HepG2 (cell line): ENCODE measurements around the gene LBR. TPM values are rescaled to one million over a fixed set of nuclear protein-coding genes. Genes with fewer than 3 reads are reported as not detected.
A peak's percentile ranks its signal among the peaks of the same experiment; 100 is the strongest.

Experiments
- HNF4A ChIP-seq: sonication (generic); formaldehyde crosslinking; IDR thresholded peaks from 2 replicates; pipeline ENCODE4 v1.4.0; 2020; ENCODE audit warnings: missing genetic modification reagents
- JUND ChIP-seq: sonication (generic); formaldehyde crosslinking; IDR thresholded peaks from 2 replicates; pipeline ENCODE4 v1.8.0; 2022; ENCODE audit warnings: mild to moderate bottlenecking, missing genetic modification reagents
- ZNF7 ChIP-seq: IDR thresholded peaks from 2 replicates; pipeline ENCODE4 v1.6.1; 2016; ENCODE audit warnings: missing biosample characterization, missing genetic modification reagents
- polyA plus RNA-seq, 8 experiments: library from polyadenylated mRNA; depleted of rRNA in 3 of 8; stranded (reverse) in 7 of 8; unstranded in 1 of 8; fragments of >200 nt; fragmentation: Illumina TruSeq in 4 of 8; extraction: Trizol in 4 of 8; gene quantifications; 2 replicates each; pipeline versions ENCODE4 v1.2.1 to v1.2.3, GENCODE V29; 2011 to 2016; ENCODE audit warnings: low read depth in 4 of 8, missing spikeins in 1 of 8, mixed read lengths in 1 of 8; ENCODE audit not compliant: insufficient read depth in 1 of 8
- total RNA-seq, 5 experiments: library from RNA; depleted of rRNA; stranded (reverse); fragments of >200 nt; fragmentation: Illumina TruSeq; extraction: Trizol; gene quantifications; 2 replicates each; pipeline ENCODE4 v1.2.3, GENCODE V29; 2016; ENCODE audit warnings: low read depth in 1 of 5
- TF ChIP-seq, protein P1 (sequence below): IDR thresholded peaks from 2 replicates; pipeline ENCODE4 v1.4.0; 2020; ENCODE audit warnings: mild to moderate bottlenecking, missing genetic modification reagents
- TF ChIP-seq, protein P2 (sequence below): fragments of 450-650 bp; IDR thresholded peaks from 2 replicates; pipeline ENCODE4 v1.6.1; 2016

Gene LBR
- total and polyA plus RNA-seq, 2 of the 13 experiments (the other 11 are each of a cell fraction or from before 2014, with no cell fraction given) = 38.9 to 76.7 TPM

DNA sequence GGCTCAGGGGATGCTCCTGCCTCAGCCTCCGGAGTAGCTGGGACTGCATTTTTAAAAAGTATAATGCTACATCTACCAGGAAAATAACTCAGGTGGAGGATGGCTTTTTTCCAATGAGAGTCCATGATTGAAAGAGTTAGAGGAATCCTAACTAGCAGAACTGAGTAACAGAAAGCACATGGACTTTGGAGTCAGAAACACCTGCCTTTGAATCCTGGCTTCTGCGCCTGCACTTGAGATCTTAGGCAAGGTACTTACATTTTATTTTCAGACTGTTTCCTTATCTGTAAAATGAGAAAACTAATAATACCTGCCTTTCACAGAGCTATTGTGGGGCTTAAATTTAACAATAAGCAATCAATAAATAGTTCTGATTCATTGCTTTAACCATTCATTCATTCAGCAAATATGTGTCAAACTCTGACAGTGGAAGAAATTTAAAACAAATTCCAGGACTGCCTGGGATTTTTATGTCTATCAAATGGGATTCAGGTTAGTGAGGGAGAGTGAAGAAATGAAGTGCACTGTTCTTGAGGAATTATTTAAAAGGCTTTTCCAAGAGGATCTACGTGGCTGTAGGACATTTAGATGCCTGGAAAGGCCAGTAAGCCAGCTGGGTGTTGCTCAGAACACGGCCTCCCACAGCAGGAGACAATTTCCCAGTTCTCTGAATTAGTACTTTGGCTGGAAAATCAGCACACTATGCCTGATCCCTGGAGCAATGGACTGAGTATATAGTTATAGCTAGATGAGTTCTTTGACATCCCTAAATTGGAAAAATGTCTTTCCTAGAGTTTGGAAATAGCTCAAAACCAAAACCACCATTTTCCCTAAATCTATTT is 12.8 kb upstream of the LBR start (continued):
- TF ChIP-seq, protein P1, sequence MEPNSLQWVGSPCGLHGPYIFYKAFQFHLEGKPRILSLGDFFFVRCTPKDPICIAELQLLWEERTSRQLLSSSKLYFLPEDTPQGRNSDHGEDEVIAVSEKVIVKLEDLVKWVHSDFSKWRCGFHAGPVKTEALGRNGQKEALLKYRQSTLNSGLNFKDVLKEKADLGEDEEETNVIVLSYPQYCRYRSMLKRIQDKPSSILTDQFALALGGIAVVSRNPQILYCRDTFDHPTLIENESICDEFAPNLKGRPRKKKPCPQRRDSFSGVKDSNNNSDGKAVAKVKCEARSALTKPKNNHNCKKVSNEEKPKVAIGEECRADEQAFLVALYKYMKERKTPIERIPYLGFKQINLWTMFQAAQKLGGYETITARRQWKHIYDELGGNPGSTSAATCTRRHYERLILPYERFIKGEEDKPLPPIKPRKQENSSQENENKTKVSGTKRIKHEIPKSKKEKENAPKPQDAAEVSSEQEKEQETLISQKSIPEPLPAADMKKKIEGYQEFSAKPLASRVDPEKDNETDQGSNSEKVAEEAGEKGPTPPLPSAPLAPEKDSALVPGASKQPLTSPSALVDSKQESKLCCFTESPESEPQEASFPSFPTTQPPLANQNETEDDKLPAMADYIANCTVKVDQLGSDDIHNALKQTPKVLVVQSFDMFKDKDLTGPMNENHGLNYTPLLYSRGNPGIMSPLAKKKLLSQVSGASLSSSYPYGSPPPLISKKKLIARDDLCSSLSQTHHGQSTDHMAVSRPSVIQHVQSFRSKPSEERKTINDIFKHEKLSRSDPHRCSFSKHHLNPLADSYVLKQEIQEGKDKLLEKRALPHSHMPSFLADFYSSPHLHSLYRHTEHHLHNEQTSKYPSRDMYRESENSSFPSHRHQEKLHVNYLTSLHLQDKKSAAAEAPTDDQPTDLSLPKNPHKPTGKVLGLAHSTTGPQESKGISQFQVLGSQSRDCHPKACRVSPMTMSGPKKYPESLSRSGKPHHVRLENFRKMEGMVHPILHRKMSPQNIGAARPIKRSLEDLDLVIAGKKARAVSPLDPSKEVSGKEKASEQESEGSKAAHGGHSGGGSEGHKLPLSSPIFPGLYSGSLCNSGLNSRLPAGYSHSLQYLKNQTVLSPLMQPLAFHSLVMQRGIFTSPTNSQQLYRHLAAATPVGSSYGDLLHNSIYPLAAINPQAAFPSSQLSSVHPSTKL = 0 out of 2 replicates have a peak, but pooled peaks have one; percentile 13
- peak; percentile 80 for TF ChIP-seq ZNF7 (CRISPR knock-in tag)
- TF ChIP-seq, protein P2, sequence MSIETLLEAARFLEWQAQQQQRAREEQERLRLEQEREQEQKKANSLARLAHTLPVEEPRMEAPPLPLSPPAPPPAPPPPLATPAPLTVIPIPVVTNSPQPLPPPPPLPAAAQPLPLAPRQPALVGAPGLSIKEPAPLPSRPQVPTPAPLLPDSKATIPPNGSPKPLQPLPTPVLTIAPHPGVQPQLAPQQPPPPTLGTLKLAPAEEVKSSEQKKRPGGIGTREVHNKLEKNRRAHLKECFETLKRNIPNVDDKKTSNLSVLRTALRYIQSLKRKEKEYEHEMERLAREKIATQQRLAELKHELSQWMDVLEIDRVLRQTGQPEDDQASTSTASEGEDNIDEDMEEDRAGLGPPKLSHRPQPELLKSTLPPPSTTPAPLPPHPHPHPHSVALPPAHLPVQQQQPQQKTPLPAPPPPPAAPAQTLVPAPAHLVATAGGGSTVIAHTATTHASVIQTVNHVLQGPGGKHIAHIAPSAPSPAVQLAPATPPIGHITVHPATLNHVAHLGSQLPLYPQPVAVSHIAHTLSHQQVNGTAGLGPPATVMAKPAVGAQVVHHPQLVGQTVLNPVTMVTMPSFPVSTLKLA = 0 out of 2 replicates have a peak, but pooled peaks have one; percentile 9
- TF ChIP-seq JUND = no peak
- peak; percentile 32 for TF ChIP-seq HNF4A (CRISPR knock-in tag)
